VCaP (cell line): ENCODE data around the gene ZMYM2.

Experiments used
- H3K27ac ChIP-seq: fragments of 450-650 bp; 2 replicates; pipeline ENCODE4 v1.5.1; 2017
- TF ChIP-seq, protein P1 (sequence below): fragments of 450-650 bp; conservative IDR thresholded peaks from 2 replicates; pipeline ENCODE4 v1.5.1; 2017; ENCODE audit warnings: mild to moderate bottlenecking, moderate library complexity

ZMYM2 gene

DNA sequence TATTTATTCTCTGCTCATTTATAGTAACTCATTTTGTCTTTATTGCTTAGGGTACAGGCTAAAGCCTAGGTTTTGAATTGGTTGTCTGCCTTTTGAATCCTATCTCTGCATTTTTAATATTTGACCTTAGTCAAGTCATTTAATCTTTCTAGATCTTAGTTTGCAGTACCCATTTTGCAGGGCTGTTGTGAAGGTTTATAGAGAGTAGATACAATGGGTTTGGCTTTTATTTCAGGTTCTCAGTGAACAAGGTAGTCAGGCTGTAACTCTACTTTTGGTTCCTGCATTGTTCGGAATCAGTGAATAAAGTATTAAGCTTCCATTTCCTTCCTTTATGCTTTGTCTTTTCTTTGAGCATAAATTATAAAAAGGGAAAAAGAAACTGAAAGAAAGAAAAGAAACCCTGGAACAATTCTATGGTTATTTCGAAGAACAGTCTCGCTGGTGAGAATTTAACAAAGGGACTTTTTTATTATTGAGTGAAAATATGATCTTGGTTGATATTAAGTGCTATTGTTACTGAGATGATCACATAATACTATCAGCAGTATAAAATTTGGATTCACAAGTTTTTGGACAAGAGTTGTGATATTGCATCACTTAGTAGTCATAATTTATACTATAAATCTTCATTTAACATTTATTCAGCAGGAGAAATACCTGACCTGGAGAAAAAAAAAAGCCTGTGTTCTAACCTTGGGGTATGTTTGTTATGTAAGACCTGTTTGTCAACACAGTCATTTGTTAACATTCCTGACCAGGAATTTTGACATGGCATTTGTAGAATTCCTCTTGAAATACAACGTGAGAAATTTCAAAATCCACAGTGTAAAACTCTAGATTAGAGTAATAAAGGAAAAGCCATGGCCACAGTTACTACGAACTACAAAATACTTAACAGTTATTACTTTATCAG lies 91.3 kb downstream of the ZMYM2 start:
- no peak overlapping the region for H3K27ac ChIP-seq
- TF ChIP-seq, protein P1, sequence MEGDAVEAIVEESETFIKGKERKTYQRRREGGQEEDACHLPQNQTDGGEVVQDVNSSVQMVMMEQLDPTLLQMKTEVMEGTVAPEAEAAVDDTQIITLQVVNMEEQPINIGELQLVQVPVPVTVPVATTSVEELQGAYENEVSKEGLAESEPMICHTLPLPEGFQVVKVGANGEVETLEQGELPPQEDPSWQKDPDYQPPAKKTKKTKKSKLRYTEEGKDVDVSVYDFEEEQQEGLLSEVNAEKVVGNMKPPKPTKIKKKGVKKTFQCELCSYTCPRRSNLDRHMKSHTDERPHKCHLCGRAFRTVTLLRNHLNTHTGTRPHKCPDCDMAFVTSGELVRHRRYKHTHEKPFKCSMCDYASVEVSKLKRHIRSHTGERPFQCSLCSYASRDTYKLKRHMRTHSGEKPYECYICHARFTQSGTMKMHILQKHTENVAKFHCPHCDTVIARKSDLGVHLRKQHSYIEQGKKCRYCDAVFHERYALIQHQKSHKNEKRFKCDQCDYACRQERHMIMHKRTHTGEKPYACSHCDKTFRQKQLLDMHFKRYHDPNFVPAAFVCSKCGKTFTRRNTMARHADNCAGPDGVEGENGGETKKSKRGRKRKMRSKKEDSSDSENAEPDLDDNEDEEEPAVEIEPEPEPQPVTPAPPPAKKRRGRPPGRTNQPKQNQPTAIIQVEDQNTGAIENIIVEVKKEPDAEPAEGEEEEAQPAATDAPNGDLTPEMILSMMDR: no peak

- TF ChIP-seq, protein P1: no peak
- no peak overlapping the region for H3K27ac ChIP-seq
Observed at GRCh38 chr13:20051366-20051765, 92.8 kb downstream of the ZMYM2 start.

DNA sequence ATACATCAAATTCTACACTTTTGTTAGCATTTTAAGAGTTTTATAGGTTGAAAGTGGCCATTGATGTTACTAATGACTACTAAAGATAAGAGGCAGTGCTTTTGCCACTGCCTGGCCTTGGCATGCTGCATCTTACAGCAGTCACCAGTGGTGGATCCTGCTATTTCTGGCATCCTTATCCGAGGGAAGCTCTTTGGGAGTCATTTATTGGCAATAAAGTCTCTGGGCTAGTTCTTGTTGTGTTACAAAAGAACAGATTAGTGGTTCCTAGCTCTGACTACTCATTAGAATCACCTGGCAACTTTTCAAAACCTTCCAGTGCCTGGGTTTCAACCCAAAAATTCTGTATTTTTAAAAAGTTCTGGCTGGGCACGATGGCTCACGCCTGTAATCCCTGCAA lies 94.5 kb downstream of the ZMYM2 start:
- H3K27ac ChIP-seq: no peak overlapping the region
- TF ChIP-seq, protein P1: no peak

- no peak overlapping the region for H3K27ac ChIP-seq
- TF ChIP-seq, protein P1: no peak
Observed at GRCh38 chr13:20053891-20054290, 95.4 kb downstream of the ZMYM2 start.

DNA sequence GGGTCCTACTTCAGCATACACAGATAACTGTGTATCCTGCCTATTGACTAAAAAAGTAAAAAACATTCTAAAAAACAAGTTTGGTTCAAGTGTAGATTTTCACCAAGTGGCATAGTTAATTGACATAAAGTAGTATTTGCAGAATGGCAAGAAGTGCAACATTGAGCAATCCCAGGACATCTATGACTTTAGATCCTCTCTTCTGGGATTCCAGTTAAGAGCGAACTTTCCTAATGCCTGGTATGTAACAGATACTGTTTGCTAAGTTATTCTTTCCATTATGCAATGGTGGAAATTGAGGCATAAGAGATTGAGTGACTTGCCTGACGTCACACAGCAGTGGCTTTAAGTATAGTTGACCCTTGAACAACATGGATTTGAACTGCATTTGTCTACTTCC lies 96.1 kb downstream of the ZMYM2 start:
- TF ChIP-seq, protein P1: no peak
- H3K27ac ChIP-seq: no peak overlapping the region

GRCh38 chr13:20057214-20057613 lies 98.7 kb downstream of the ZMYM2 start:
- no peak overlapping the region for H3K27ac ChIP-seq
- TF ChIP-seq, protein P1: no peak

DNA sequence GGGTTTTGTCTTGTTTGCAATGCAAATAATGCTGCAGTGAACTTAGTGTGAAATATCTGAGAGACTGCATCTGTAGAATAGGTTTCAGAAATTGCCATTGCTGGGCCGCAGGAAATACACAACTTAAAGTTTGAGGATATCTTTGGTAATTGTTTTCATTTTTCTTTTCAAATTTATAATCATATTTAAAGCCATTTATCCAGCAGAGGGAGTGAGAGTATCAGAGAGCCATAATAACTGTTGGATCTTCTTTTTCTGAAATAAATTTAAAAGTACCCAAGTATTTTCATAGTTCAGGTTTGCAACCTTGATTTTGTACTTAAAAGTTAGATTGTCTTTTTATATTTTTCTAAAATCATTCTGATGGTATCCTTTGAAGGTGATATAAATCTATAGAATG lies 99.4 kb downstream of the ZMYM2 start:
- TF ChIP-seq, protein P1: peak; percentile 36
- H3K27ac ChIP-seq: no peak overlapping the region
